Measurements from ENCODE around the gene OPN5. TPM values are rescaled to one million over a fixed set of nuclear protein-coding genes. Genes with fewer than 3 reads are reported as not detected.
A peak's percentile ranks its signal among the peaks of the same experiment; 100 is the strongest.
"Not testable (repeated sequence)": the region's sequence is repeated elsewhere in the genome, so short reads cannot be mapped to it uniquely, and the experiment has no call there.

OPN5 gene
- total RNA-seq, 1 donor from 2014 or later, result not detected

GRCh38 chr6:47740714-47741113, 41.1 kb upstream of the OPN5 start:
- no peak for FAIRE-seq
- TF ChIP-seq, protein P1, sequence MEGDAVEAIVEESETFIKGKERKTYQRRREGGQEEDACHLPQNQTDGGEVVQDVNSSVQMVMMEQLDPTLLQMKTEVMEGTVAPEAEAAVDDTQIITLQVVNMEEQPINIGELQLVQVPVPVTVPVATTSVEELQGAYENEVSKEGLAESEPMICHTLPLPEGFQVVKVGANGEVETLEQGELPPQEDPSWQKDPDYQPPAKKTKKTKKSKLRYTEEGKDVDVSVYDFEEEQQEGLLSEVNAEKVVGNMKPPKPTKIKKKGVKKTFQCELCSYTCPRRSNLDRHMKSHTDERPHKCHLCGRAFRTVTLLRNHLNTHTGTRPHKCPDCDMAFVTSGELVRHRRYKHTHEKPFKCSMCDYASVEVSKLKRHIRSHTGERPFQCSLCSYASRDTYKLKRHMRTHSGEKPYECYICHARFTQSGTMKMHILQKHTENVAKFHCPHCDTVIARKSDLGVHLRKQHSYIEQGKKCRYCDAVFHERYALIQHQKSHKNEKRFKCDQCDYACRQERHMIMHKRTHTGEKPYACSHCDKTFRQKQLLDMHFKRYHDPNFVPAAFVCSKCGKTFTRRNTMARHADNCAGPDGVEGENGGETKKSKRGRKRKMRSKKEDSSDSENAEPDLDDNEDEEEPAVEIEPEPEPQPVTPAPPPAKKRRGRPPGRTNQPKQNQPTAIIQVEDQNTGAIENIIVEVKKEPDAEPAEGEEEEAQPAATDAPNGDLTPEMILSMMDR (IDR thresholded peaks at IDR 0.05; ENCODE audit: insufficient read depth, low read length, severe bottlenecking), result no peak
- Histone ChIP-seq H3K4me3 (ENCODE audit: low read depth, low read length) (no peak overlapping the region), H3K27me3 (ENCODE audit: control insufficient read depth, insufficient read depth, low read length) (no peaks in the 10 kb centered on the region), H3K36me3 (ENCODE audit: control insufficient read depth, insufficient read depth, low read length) (no peaks in the 10 kb centered on the region)
- DNase-seq (ENCODE audit: low read depth), result no peak

DNA sequence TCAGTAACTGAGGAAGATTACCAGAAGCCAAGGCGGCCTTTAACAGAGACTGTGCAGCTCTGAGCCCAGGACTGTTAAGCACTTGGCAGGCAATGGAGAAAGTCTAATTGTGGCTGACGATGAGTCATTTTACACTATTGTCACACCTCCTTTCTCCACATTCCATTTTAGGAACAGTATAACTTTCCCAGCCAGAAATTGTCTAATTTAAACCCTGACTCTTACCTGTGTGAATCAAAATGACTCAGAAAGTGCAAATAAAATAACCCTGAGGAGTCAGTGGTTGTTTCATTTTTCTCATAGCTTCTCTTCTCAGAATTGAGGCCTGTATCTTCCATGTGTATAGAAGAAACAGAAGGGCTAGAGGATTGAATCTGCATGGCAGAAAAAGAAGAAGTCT, 40.0 kb upstream of the OPN5 start:
- no peaks in the 10 kb centered on the region for H3K27me3 ChIP-seq (ENCODE audit: control insufficient read depth, insufficient read depth, low read length)
- TF ChIP-seq, protein P1 (IDR thresholded peaks at IDR 0.05; ENCODE audit: insufficient read depth, low read length, severe bottlenecking), result no peak
- DNase-seq (ENCODE audit: low read depth) (peak; percentile 99), FAIRE-seq (no peak)
- H3K36me3 ChIP-seq (ENCODE audit: control insufficient read depth, insufficient read depth, low read length), result no peaks in the 10 kb centered on the region
- H3K4me3 ChIP-seq (ENCODE audit: low read depth, low read length), result no peak overlapping the region

GRCh38 chr6:47743744-47744143, 38.1 kb upstream of the OPN5 start:
- Histone ChIP-seq H3K4me3 (ENCODE audit: low read depth, low read length) (no peak overlapping the region), H3K27me3 (ENCODE audit: control insufficient read depth, insufficient read depth, low read length) (no peaks in the 10 kb centered on the region), H3K36me3 (ENCODE audit: control insufficient read depth, insufficient read depth, low read length) (no peaks in the 10 kb centered on the region)
- FAIRE-seq, result no peak
- TF ChIP-seq, protein P1 (IDR thresholded peaks at IDR 0.05; ENCODE audit: insufficient read depth, low read length, severe bottlenecking), result no peak
- peak; percentile 97 for DNase-seq (ENCODE audit: low read depth)

- not testable (repeated sequence) for DNase-seq (ENCODE audit: low read depth); FAIRE-seq; H3K27me3 ChIP-seq (ENCODE audit: control insufficient read depth, insufficient read depth, low read length); H3K36me3 ChIP-seq (ENCODE audit: control insufficient read depth, insufficient read depth, low read length); H3K4me3 ChIP-seq (ENCODE audit: low read depth, low read length)
Measured at GRCh38 chr6:47745269-47745668, 36.6 kb upstream of the OPN5 start.

- TF ChIP-seq, protein P1 (IDR thresholded peaks at IDR 0.05; ENCODE audit: insufficient read depth, low read length, severe bottlenecking), result no peak
- Histone ChIP-seq H3K4me3 (ENCODE audit: low read depth, low read length) (no peak overlapping the region), H3K27me3 (ENCODE audit: control insufficient read depth, insufficient read depth, low read length) (no peaks in the 10 kb centered on the region), H3K36me3 (ENCODE audit: control insufficient read depth, insufficient read depth, low read length) (no peaks in the 10 kb centered on the region)
- DNase-seq (ENCODE audit: low read depth) (no peak), FAIRE-seq (no peak)
Measured at GRCh38 chr6:47749757-47750156, 32.1 kb upstream of the OPN5 start.

- H3K4me3 ChIP-seq (ENCODE audit: low read depth, low read length), result no peak overlapping the region
- DNase-seq (ENCODE audit: low read depth) (no peak), FAIRE-seq (no peak)
- no peaks in the 10 kb centered on the region for H3K36me3 ChIP-seq (ENCODE audit: control insufficient read depth, insufficient read depth, low read length)
- no peaks in the 10 kb centered on the region for H3K27me3 ChIP-seq (ENCODE audit: control insufficient read depth, insufficient read depth, low read length)
- TF ChIP-seq, protein P1 (IDR thresholded peaks at IDR 0.05; ENCODE audit: insufficient read depth, low read length, severe bottlenecking), result no peak
Measured at GRCh38 chr6:47752801-47753200, 29.0 kb upstream of the OPN5 start.
